Left ventricle myocardium inferior (tissue), 1 donor: ENCODE measurements around the gene ECE1. TPM values are rescaled to one million over a fixed set of nuclear protein-coding genes. Genes with fewer than 3 reads are reported as not detected.

Experiments used
- DNase-seq: peaks from one replicate; pipeline ENCODE4 v3.0.0-alpha.2; 2020
- H3K27ac ChIP-seq: fragments of 200-600 bp; replicated peaks from 2 replicates; pipeline ENCODE4 v1.8.0; 2021
- H3K27me3 ChIP-seq: fragments of 200-600 bp; 2 replicates; pipeline ENCODE4 v1.8.0; 2021; ENCODE audit warnings: low read depth
- H3K36me3 ChIP-seq: fragments of 200-600 bp; 2 replicates; pipeline ENCODE4 v1.8.0; 2021
- H3K4me1 ChIP-seq: fragments of 200-600 bp; 2 replicates; pipeline ENCODE4 v1.8.0; 2021
- H3K4me3 ChIP-seq: fragments of 200-600 bp; 2 replicates; pipeline ENCODE4 v1.8.0; 2021; ENCODE audit warnings: mild to moderate bottlenecking, moderate library complexity
- H3K9me3 ChIP-seq: fragments of 200-600 bp; replicated peaks from 2 replicates; pipeline ENCODE4 v1.8.0; 2021
- CTCF ChIP-seq: fragments of 200-600 bp; IDR thresholded peaks from 2 replicates; pipeline ENCODE4 v1.8.0; 2021; ENCODE audit warnings: antibody characterized with exemption, mild to moderate bottlenecking, borderline replicate concordance
- intact Hi-C: fragments of 100-400 bp; cut with micrococcal nuclease; formaldehyde crosslinking; loops from one replicate; pipeline ENCODE4 v1.11.0; 2022
- total RNA-seq: library from RNA; stranded (reverse); fragmentation: NEBNext Ultra II Directional; extraction: Animal tissue kit (Norgen Biotek cat#: 25700); gene quantifications from one replicate; pipeline ENCODE4 v1.2.1, GENCODE V29; 2021
- donor health status: DM: no; HTN: yes; CAD: no; lungs with severe emphysema.

ECE1 gene
- total RNA-seq, 1 donor from 2014 or later: 54.7 TPM

DNA sequence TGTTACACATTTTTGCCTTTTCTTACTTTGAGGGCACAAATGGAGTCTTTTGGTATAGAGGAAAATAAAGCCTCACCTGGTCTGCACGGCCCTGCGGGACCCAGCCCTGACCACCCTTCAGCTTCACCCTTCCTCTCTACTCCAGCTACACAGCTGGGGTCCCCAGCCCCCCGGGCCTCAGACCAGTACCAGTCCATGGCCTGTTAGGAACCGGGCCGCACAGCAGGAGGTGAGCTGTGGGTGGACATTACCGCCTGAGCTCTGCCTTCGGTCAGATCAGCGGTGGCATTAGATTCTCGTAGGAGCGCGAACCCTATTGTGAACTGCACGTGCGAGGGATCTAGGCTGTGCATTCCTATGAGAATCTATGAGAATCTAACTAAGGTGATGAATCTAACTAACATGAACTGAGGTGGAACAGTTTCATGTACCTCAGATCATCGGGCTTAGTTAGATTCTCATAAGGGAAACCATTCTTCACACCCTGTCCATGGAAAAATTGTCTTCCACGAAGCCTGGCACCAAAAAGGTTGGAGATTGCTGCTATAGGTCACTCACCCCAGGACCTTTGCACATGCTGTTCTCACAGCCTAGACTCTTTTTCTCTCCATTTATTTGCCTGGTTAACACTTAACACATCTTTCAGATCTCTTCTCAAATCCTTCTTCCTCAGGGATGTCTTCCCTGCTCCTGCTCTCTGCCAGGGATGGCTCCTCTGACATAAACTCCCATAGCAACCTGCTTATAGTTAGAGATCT is 37.5 kb upstream of the ECE1 start:
- Histone ChIP-seq H3K4me3 (no peak overlapping the region), H3K9me3 (no peaks in the 10 kb centered on the region), H3K36me3 (no peaks in the 10 kb centered on the region), H3K27ac (peak overlapping the region; percentile 89), H3K4me1 (peaks cover 75% of the 10 kb centered on the region), H3K27me3 (no peaks in the 10 kb centered on the region)
- TF ChIP-seq CTCF: no peak
- intact Hi-C loops: no loop called here
- no peak for DNase-seq

GRCh38 chr1:21326861-21327344 is 36.6 kb upstream of the ECE1 start:
- intact Hi-C loops: no loop called here
- Histone ChIP-seq H3K36me3 (no peaks in the 10 kb centered on the region), H3K4me1 (peaks cover 78% of the 10 kb centered on the region), H3K4me3 (no peak overlapping the region), H3K27me3 (no peaks in the 10 kb centered on the region), H3K27ac (peak overlapping the region; percentile 89), H3K9me3 (no peaks in the 10 kb centered on the region)
- TF ChIP-seq CTCF: no peak
- DNase-seq: peak; percentile 59

DNA sequence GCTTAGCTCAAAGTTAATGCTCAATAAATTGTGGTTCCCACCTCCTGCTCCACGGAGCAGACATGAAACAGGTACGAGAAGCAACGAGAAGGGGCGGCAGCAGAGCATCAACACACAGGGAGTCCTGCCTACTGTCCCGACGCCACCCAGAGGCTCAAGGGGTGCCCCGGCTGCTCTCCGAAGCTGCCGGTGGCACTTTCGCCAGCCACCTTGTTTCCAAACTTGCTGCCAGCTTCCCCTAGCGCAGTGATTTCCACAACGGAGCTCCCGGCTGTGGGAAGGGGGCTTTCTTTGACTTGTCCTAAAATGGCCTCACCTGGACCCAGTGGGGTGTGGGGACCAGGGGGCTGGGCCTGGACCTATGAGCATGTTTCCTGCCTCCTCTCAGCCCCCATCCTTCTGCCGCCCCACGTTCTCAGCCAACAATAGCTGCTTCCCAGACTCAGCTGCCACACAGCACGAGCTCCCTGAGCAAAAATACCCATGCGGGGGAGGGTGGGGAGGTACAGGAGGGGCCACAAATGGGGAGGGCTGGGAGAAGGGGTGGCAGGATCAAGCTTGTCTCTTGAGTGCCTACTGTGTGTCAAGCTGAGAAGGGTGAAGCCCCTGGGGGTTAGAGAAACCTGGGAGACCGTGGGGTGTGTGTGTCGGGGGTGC is 35.6 kb upstream of the ECE1 start:
- H3K4me3 ChIP-seq: no peak overlapping the region
- H3K9me3 ChIP-seq: no peaks in the 10 kb centered on the region
- intact Hi-C loops: no loop called here
- TF ChIP-seq CTCF: no peak
- no peaks in the 10 kb centered on the region for H3K27me3 ChIP-seq
- no peak for DNase-seq
- H3K36me3 ChIP-seq: no peaks in the 10 kb centered on the region
- peaks cover 76% of the 10 kb centered on the region for H3K4me1 ChIP-seq
- peak overlapping the region; percentile 89 for H3K27ac ChIP-seq

DNA sequence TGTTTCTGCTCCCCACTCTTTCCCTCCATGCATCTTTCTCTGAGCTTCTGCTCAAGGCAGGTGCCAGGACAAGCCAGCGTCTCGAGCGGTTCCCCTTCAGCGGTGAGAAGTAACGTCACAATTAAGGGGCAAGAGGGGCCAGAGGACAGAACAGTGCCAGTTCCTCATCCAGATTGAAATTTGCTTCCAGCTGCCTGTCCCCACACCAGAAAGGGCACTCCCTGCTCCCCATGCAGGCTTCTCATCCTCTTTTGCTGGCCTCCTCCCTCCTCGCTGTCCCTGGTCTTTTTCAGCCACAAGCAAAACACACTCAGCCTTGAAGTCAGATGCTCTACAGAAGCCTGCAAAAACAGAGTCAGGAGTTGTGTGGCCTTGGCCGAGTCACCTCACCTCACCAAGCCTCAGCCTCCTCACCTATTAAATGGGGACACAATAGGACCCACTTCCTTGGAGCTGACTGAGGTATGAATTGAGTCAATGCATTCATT is 35.0 kb upstream of the ECE1 start:
- Histone ChIP-seq H3K27ac (peak overlapping the region; percentile 89), H3K4me1 (peaks cover 82% of the 10 kb centered on the region), H3K36me3 (no peaks in the 10 kb centered on the region), H3K27me3 (no peaks in the 10 kb centered on the region), H3K4me3 (peak overlapping the region; percentile 32), H3K9me3 (no peaks in the 10 kb centered on the region)
- DNase-seq: no peak
- intact Hi-C loops: no loop called here
- no peak for TF ChIP-seq CTCF

- intact Hi-C loops: no loop called here
- no peak for TF ChIP-seq CTCF
- Histone ChIP-seq H3K9me3 (no peaks in the 10 kb centered on the region), H3K36me3 (no peaks in the 10 kb centered on the region), H3K27ac (peak overlapping the region; percentile 89), H3K4me3 (peak overlapping the region; percentile 32), H3K4me1 (peaks cover 87% of the 10 kb centered on the region), H3K27me3 (no peaks in the 10 kb centered on the region)
- DNase-seq: peak; percentile 73
Observed at GRCh38 chr1:21324368-21325141, 34.3 kb upstream of the ECE1 start.
